PC-3 (cell line): ENCODE measurements around the gene USP53.

Experiments used
- EZH2 ChIP-seq: fragments of 300-600 bp; sonication (generic); IDR thresholded peaks from one replicate; pipeline ENCODE4 v1.6.1; 2017; ENCODE audit warnings: antibody characterized with exemption, mild to moderate bottlenecking, low read length; ENCODE audit not compliant: unreplicated experiment
- TF ChIP-seq, protein P1 (sequence below): fragments of 300-600 bp; sonication (generic); conservative IDR thresholded peaks from 2 replicates; pipeline ENCODE4 v1.5.1; 2017; ENCODE audit warnings: antibody characterized with exemption, low read depth, mild to moderate bottlenecking, low read length

DNA sequence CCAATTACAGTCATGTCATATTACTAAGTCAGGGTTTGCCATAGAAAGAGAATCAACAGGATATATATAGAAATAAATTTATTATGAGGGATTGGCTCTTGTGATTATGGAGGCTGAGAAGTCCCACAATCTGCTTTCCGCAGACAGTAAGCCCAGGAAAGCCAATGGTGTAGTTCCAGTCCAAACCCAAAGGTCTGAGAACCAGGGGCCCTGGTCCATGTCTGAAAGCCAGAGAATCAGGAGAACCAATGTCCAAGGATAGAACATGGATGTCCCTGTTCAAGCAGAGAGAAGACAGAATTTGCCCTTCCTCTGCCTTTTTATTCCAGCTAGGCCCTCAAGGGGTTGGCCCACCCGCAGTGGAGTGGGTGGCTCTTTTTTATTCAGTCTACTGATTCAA lies 83.8 kb downstream of the USP53 start:
- TF ChIP-seq EZH2 = no peak
- TF ChIP-seq, protein P1, sequence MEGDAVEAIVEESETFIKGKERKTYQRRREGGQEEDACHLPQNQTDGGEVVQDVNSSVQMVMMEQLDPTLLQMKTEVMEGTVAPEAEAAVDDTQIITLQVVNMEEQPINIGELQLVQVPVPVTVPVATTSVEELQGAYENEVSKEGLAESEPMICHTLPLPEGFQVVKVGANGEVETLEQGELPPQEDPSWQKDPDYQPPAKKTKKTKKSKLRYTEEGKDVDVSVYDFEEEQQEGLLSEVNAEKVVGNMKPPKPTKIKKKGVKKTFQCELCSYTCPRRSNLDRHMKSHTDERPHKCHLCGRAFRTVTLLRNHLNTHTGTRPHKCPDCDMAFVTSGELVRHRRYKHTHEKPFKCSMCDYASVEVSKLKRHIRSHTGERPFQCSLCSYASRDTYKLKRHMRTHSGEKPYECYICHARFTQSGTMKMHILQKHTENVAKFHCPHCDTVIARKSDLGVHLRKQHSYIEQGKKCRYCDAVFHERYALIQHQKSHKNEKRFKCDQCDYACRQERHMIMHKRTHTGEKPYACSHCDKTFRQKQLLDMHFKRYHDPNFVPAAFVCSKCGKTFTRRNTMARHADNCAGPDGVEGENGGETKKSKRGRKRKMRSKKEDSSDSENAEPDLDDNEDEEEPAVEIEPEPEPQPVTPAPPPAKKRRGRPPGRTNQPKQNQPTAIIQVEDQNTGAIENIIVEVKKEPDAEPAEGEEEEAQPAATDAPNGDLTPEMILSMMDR = no peak
